ENCODE data around the gene CROCC2. TPM values are rescaled to one million over a fixed set of nuclear protein-coding genes. Genes with fewer than 3 reads are reported as not detected.

The CROCC2 gene
- polyA plus RNA-seq, 4 donors = 0.13 to 0.18 TPM; not detected in 2

- Histone ChIP-seq H3K27ac (ENCODE audit: low read depth in 1 of 3, low read length in 2 of 3) (no peak overlapping the region), H3K9me3 (ENCODE audit: control insufficient read depth in 2 of 2, insufficient read depth in 1 of 2, low read depth in 1 of 2, low read length in 1 of 2) (no peaks in the 10 kb centered on the region), H3K4me1 (ENCODE audit: control insufficient read depth in 3 of 3, insufficient read depth in 2 of 3, low read depth in 1 of 3, low read length in 2 of 3) (no peaks in the 10 kb centered on the region), H3K27me3 (ENCODE audit: control insufficient read depth in 3 of 3, insufficient read depth in 3 of 3, low read length in 3 of 3) (peaks cover 0 to 35% (median 0%) of the 10 kb centered on the region in 3 donors), H3K36me3 (ENCODE audit: control insufficient read depth in 3 of 3, insufficient read depth in 2 of 3, low read depth in 1 of 3, low read length in 3 of 3) (peaks cover 0 to 7% (median 0%) of the 10 kb centered on the region in 3 donors), H3K4me3 (ENCODE audit: low read depth in 1 of 3, low read length in 3 of 3) (no peak overlapping the region)
- 76 to 81% (median 81%) methylated on average over 6 to 7 of the region's 7 CpGs for WGBS, 3 donors
- FAIRE-seq = no peak
- no peak for DNase-seq
Observed at GRCh38 chr2:241033994-241034393, 127.9 kb downstream of the CROCC2 start.

GRCh38 chr2:241034490-241035141 is 128.5 kb downstream of the CROCC2 start:
- Histone ChIP-seq H3K27ac (ENCODE audit: low read depth in 1 of 3, low read length in 2 of 3) (no peak overlapping the region), H3K9me3 (ENCODE audit: control insufficient read depth in 2 of 2, insufficient read depth in 1 of 2, low read depth in 1 of 2, low read length in 1 of 2) (no peaks in the 10 kb centered on the region), H3K36me3 (ENCODE audit: control insufficient read depth in 3 of 3, insufficient read depth in 2 of 3, low read depth in 1 of 3, low read length in 3 of 3) (peaks cover 0 to 7% (median 0%) of the 10 kb centered on the region in 3 donors), H3K4me1 (ENCODE audit: control insufficient read depth in 3 of 3, insufficient read depth in 2 of 3, low read depth in 1 of 3, low read length in 2 of 3) (no peaks in the 10 kb centered on the region), H3K27me3 (ENCODE audit: control insufficient read depth in 3 of 3, insufficient read depth in 3 of 3, low read length in 3 of 3) (peaks cover 0 to 35% (median 0%) of the 10 kb centered on the region in 3 donors), H3K4me3 (ENCODE audit: low read depth in 1 of 3, low read length in 3 of 3) (no peak overlapping the region)
- FAIRE-seq = no peak
- WGBS, 3 donors = 89 to 96% (median 93%) methylated on average over 22 of the region's 22 CpGs
- no peak for DNase-seq

- no peaks in the 10 kb centered on the region for H3K4me1 ChIP-seq (ENCODE audit: control insufficient read depth in 3 of 3, insufficient read depth in 2 of 3, low read depth in 1 of 3, low read length in 2 of 3)
- peaks cover 0 to 7% (median 0%) of the 10 kb centered on the region in 3 donors for H3K36me3 ChIP-seq (ENCODE audit: control insufficient read depth in 3 of 3, insufficient read depth in 2 of 3, low read depth in 1 of 3, low read length in 3 of 3)
- WGBS, 3 donors = 32 to 45% (median 36%) methylated on average over 23 to 31 of the region's 31 CpGs
- no peak overlapping the region for H3K27ac ChIP-seq (ENCODE audit: low read depth in 1 of 3, low read length in 2 of 3)
- no peak for DNase-seq
- no peak for FAIRE-seq
- H3K9me3 ChIP-seq (ENCODE audit: control insufficient read depth in 2 of 2, insufficient read depth in 1 of 2, low read depth in 1 of 2, low read length in 1 of 2) = no peaks in the 10 kb centered on the region
- no peak overlapping the region for H3K4me3 ChIP-seq (ENCODE audit: low read depth in 1 of 3, low read length in 3 of 3)
- peaks cover 0 to 35% (median 0%) of the 10 kb centered on the region in 3 donors for H3K27me3 ChIP-seq (ENCODE audit: control insufficient read depth in 3 of 3, insufficient read depth in 3 of 3, low read length in 3 of 3)
Observed at GRCh38 chr2:241035142-241035817, 129.1 kb downstream of the CROCC2 start.

- Histone ChIP-seq H3K9me3 (ENCODE audit: control insufficient read depth in 2 of 2, insufficient read depth in 1 of 2, low read depth in 1 of 2, low read length in 1 of 2) (no peaks in the 10 kb centered on the region), H3K4me1 (ENCODE audit: control insufficient read depth in 3 of 3, insufficient read depth in 2 of 3, low read depth in 1 of 3, low read length in 2 of 3) (no peaks in the 10 kb centered on the region), H3K27me3 (ENCODE audit: control insufficient read depth in 3 of 3, insufficient read depth in 3 of 3, low read length in 3 of 3) (peaks cover 0 to 35% (median 0%) of the 10 kb centered on the region in 3 donors), H3K36me3 (ENCODE audit: control insufficient read depth in 3 of 3, insufficient read depth in 2 of 3, low read depth in 1 of 3, low read length in 3 of 3) (peaks cover 0 to 7% (median 0%) of the 10 kb centered on the region in 3 donors), H3K27ac (ENCODE audit: low read depth in 1 of 3, low read length in 2 of 3) (no peak overlapping the region), H3K4me3 (ENCODE audit: low read depth in 1 of 3, low read length in 3 of 3) (peak overlapping the region in 1 of 3 donors; percentile 47)
- FAIRE-seq = no peak
- WGBS, 3 donors = 10 to 24% (median 14%) methylated on average over 26 to 39 of the region's 39 CpGs
- DNase-seq = peak in 1 of 2 donors; percentile 5
Observed at GRCh38 chr2:241035818-241036396, 129.8 kb downstream of the CROCC2 start.

GRCh38 chr2:241036397-241036963 is 130.3 kb downstream of the CROCC2 start:
- H3K27ac ChIP-seq (ENCODE audit: low read depth in 1 of 3, low read length in 2 of 3) = no peak overlapping the region
- FAIRE-seq (no peak), DNase-seq (peak; percentile 12 to 13)
- no peaks in the 10 kb centered on the region for H3K9me3 ChIP-seq (ENCODE audit: control insufficient read depth in 2 of 2, insufficient read depth in 1 of 2, low read depth in 1 of 2, low read length in 1 of 2)
- peak overlapping the region; percentile 5 to 47 (median 10) for H3K4me3 ChIP-seq (ENCODE audit: low read depth in 1 of 3, low read length in 3 of 3)
- H3K36me3 ChIP-seq (ENCODE audit: control insufficient read depth in 3 of 3, insufficient read depth in 2 of 3, low read depth in 1 of 3, low read length in 3 of 3) = peaks cover 0 to 7% (median 0%) of the 10 kb centered on the region in 3 donors
- H3K27me3 ChIP-seq (ENCODE audit: control insufficient read depth in 3 of 3, insufficient read depth in 3 of 3, low read length in 3 of 3) = peaks cover 0 to 35% (median 0%) of the 10 kb centered on the region in 3 donors
- H3K4me1 ChIP-seq (ENCODE audit: control insufficient read depth in 3 of 3, insufficient read depth in 2 of 3, low read depth in 1 of 3, low read length in 2 of 3) = no peaks in the 10 kb centered on the region
- 12 to 30% (median 14%) methylated on average over 33 to 36 of the region's 36 CpGs for WGBS, 3 donors

GRCh38 chr2:241036964-241037421 is 130.9 kb downstream of the CROCC2 start:
- 41 to 59% (median 54%) methylated on average over 15 to 18 of the region's 18 CpGs for WGBS, 3 donors
- Histone ChIP-seq H3K4me3 (ENCODE audit: low read depth in 1 of 3, low read length in 3 of 3) (peak overlapping the region; percentile 5 to 47 (median 10)), H3K36me3 (ENCODE audit: control insufficient read depth in 3 of 3, insufficient read depth in 2 of 3, low read depth in 1 of 3, low read length in 3 of 3) (peaks cover 0 to 7% (median 0%) of the 10 kb centered on the region in 3 donors), H3K4me1 (ENCODE audit: control insufficient read depth in 3 of 3, insufficient read depth in 2 of 3, low read depth in 1 of 3, low read length in 2 of 3) (no peaks in the 10 kb centered on the region), H3K27me3 (ENCODE audit: control insufficient read depth in 3 of 3, insufficient read depth in 3 of 3, low read length in 3 of 3) (peaks cover 0 to 35% (median 0%) of the 10 kb centered on the region in 3 donors), H3K27ac (ENCODE audit: low read depth in 1 of 3, low read length in 2 of 3) (no peak overlapping the region), H3K9me3 (ENCODE audit: control insufficient read depth in 2 of 2, insufficient read depth in 1 of 2, low read depth in 1 of 2, low read length in 1 of 2) (no peaks in the 10 kb centered on the region)
- DNase-seq = no peak
- FAIRE-seq = no peak

- H3K4me1 ChIP-seq (ENCODE audit: control insufficient read depth in 3 of 3, insufficient read depth in 2 of 3, low read depth in 1 of 3, low read length in 2 of 3) = no peaks in the 10 kb centered on the region
- FAIRE-seq (no peak), DNase-seq (no peak)
- peaks cover 0 to 7% (median 0%) of the 10 kb centered on the region in 3 donors for H3K36me3 ChIP-seq (ENCODE audit: control insufficient read depth in 3 of 3, insufficient read depth in 2 of 3, low read depth in 1 of 3, low read length in 3 of 3)
- peaks cover 0 to 35% (median 0%) of the 10 kb centered on the region in 3 donors for H3K27me3 ChIP-seq (ENCODE audit: control insufficient read depth in 3 of 3, insufficient read depth in 3 of 3, low read length in 3 of 3)
- H3K9me3 ChIP-seq (ENCODE audit: control insufficient read depth in 2 of 2, insufficient read depth in 1 of 2, low read depth in 1 of 2, low read length in 1 of 2) = no peaks in the 10 kb centered on the region
- WGBS, 3 donors = 90 to 91% (median 90%) methylated on average over 9 of the region's 9 CpGs
- H3K4me3 ChIP-seq (ENCODE audit: low read depth in 1 of 3, low read length in 3 of 3) = no peak overlapping the region
- no peak overlapping the region for H3K27ac ChIP-seq (ENCODE audit: low read depth in 1 of 3, low read length in 2 of 3)
Observed at GRCh38 chr2:241037498-241037897, 131.4 kb downstream of the CROCC2 start.

Data from small intestine (tissue), 7 donors.